DND-41 (cell line): ENCODE data around the gene PAPPA.

ENCODE experiments used
- ATAC-seq: fragments of 200-7000 bp; cut with Tn5 transposase; 3 replicates; pipeline ENCODE4 v1.9.1; 2021; ENCODE audit warnings: low read depth; ENCODE audit not compliant: insufficient read depth
- DNase-seq: peaks from one replicate; pipeline ENCODE4 v3.0.0-alpha.2; 2020
- H2AFZ ChIP-seq: 2 replicates; pipeline ENCODE4 v1.6.0; 2012; ENCODE audit warnings: low read depth, low read length
- H3K27ac ChIP-seq: 2 replicates; pipeline ENCODE4 v1.5.1; 2012; ENCODE audit warnings: low read length, inconsistent platforms
- H3K27me3 ChIP-seq: fragments of 200-600 bp; sonication (generic); 2 replicates; pipeline ENCODE4 v1.6.0; 2012; ENCODE audit warnings: low read length, mild to moderate bottlenecking, inconsistent platforms; ENCODE audit not compliant: insufficient read depth, poor library complexity
- H3K36me3 ChIP-seq: 2 replicates; pipeline ENCODE4 v1.5.1; 2012; ENCODE audit warnings: low read length, inconsistent platforms; ENCODE audit not compliant: insufficient read depth
- H3K4me1 ChIP-seq: 2 replicates; pipeline ENCODE4 v1.5.1; 2012; ENCODE audit warnings: mild to moderate bottlenecking, low read length; ENCODE audit not compliant: insufficient read depth
- H3K4me2 ChIP-seq: 2 replicates; pipeline ENCODE4 v1.6.0; 2012; ENCODE audit warnings: mild to moderate bottlenecking, moderate library complexity, low read length, inconsistent platforms; ENCODE audit not compliant: insufficient read depth
- H3K4me3 ChIP-seq, 2 experiments: fragments of 200-600 bp in 1 of 2; shearing (Covaris generic) in 1 of 2; 2 replicates each; pipeline ENCODE4 v1.5.1; 2012 to 2016; ENCODE audit warnings: inconsistent platforms in 2 of 2, low read length in 2 of 2, mild to moderate bottlenecking in 2 of 2, low read depth in 1 of 2, moderate library complexity in 1 of 2
- H3K79me2 ChIP-seq: 2 replicates; pipeline ENCODE4 v1.6.0; 2012; ENCODE audit warnings: low read length, inconsistent platforms; ENCODE audit not compliant: insufficient read depth
- H3K9ac ChIP-seq: 2 replicates; pipeline ENCODE4 v1.6.0; 2012; ENCODE audit warnings: low read depth, mild to moderate bottlenecking, inconsistent platforms, low read length, moderate library complexity
- H3K9me3 ChIP-seq: 2 replicates; pipeline ENCODE4 v1.5.1; 2012; ENCODE audit warnings: low read length, moderate library complexity, mild to moderate bottlenecking, inconsistent platforms; ENCODE audit not compliant: insufficient read depth, severe bottlenecking
- H4K20me1 ChIP-seq: 2 replicates; pipeline ENCODE4 v1.6.0; 2012; ENCODE audit warnings: low read length; ENCODE audit not compliant: insufficient read depth
- EZH2 ChIP-seq: IDR thresholded peaks from 3 replicates; pipeline ENCODE4 v1.6.1; 2012; ENCODE audit warnings: borderline replicate concordance, low read depth, mild to moderate bottlenecking, moderate library complexity, low read length, inconsistent platforms; ENCODE audit not compliant: severe bottlenecking
- TF ChIP-seq, protein P1 (sequence below): IDR thresholded peaks from 2 replicates; pipeline ENCODE4 v1.5.1; 2012; ENCODE audit warnings: borderline replicate concordance, low read length, moderate library complexity, mild to moderate bottlenecking; ENCODE audit not compliant: poor library complexity, severe bottlenecking; ENCODE audit errors: extremely low read depth

Gene PAPPA

DNA sequence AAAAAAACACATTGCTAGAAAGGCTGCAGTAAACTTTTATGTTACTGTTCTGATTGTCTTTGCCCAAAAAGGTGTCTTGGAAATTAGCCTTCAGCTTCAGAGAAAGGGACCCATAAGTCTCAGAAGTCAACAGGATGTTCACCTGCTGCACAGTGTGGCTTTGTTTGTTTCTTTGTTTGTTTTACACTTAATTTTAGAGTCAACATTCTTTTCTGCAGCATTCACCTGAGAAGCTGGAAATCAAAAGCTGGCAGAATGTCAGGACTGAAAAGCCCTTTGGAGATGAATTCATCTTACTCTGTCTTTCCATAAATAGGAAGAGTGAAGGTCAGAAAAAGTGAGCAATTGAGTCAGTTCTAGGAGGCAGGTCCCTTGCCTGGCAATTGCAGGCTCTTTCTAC is 170.0 kb downstream of the PAPPA start:
- no peaks in the 10 kb centered on the region for H3K79me2 ChIP-seq
- TF ChIP-seq, protein P1, sequence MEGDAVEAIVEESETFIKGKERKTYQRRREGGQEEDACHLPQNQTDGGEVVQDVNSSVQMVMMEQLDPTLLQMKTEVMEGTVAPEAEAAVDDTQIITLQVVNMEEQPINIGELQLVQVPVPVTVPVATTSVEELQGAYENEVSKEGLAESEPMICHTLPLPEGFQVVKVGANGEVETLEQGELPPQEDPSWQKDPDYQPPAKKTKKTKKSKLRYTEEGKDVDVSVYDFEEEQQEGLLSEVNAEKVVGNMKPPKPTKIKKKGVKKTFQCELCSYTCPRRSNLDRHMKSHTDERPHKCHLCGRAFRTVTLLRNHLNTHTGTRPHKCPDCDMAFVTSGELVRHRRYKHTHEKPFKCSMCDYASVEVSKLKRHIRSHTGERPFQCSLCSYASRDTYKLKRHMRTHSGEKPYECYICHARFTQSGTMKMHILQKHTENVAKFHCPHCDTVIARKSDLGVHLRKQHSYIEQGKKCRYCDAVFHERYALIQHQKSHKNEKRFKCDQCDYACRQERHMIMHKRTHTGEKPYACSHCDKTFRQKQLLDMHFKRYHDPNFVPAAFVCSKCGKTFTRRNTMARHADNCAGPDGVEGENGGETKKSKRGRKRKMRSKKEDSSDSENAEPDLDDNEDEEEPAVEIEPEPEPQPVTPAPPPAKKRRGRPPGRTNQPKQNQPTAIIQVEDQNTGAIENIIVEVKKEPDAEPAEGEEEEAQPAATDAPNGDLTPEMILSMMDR = no peak
- TF ChIP-seq EZH2 = no peak
- H3K27ac ChIP-seq = no peak overlapping the region
- H4K20me1 ChIP-seq = no peaks in the 10 kb centered on the region
- no peaks in the 10 kb centered on the region for H3K4me1 ChIP-seq
- H3K4me3 ChIP-seq = no peak overlapping the region
- DNase-seq (no peak), ATAC-seq (no peak)
- no peaks in the 10 kb centered on the region for H3K9me3 ChIP-seq
- no peak overlapping the region for H2AFZ ChIP-seq
- no peaks in the 10 kb centered on the region for H3K27me3 ChIP-seq
- no peaks in the 10 kb centered on the region for H3K36me3 ChIP-seq
- H3K4me2 ChIP-seq = no peak overlapping the region
- H3K9ac ChIP-seq = no peak overlapping the region

DNA sequence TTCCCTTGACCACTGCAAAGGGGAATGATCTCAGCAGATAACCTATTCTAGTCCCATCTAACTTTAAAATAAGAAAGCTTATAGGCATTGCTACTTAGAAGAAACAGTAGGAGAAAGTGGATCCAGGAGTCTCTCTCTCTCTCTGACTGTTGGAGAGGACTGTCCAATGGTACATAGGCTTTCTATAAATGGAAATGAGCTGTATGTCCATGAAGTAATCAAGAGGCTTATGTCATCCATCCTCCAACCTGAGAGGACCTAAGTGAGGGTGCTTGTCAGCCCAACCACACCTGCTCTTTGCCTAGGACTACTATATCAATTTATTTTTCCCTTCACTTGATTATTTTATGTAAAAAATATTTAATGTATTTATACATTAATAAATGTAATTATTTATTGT is 172.3 kb downstream of the PAPPA start:
- Histone ChIP-seq H3K9ac (no peak overlapping the region), H3K79me2 (no peaks in the 10 kb centered on the region), H3K4me3 (no peak overlapping the region), H3K4me1 (no peaks in the 10 kb centered on the region), H3K36me3 (no peaks in the 10 kb centered on the region), H3K9me3 (no peaks in the 10 kb centered on the region), H3K27ac (no peak overlapping the region), H3K4me2 (no peak overlapping the region), H3K27me3 (no peaks in the 10 kb centered on the region), H2AFZ (no peak overlapping the region), H4K20me1 (no peaks in the 10 kb centered on the region)
- no peak for ATAC-seq
- no peak for DNase-seq
- TF ChIP-seq EZH2 = no peak
- TF ChIP-seq, protein P1 = no peak

DNA sequence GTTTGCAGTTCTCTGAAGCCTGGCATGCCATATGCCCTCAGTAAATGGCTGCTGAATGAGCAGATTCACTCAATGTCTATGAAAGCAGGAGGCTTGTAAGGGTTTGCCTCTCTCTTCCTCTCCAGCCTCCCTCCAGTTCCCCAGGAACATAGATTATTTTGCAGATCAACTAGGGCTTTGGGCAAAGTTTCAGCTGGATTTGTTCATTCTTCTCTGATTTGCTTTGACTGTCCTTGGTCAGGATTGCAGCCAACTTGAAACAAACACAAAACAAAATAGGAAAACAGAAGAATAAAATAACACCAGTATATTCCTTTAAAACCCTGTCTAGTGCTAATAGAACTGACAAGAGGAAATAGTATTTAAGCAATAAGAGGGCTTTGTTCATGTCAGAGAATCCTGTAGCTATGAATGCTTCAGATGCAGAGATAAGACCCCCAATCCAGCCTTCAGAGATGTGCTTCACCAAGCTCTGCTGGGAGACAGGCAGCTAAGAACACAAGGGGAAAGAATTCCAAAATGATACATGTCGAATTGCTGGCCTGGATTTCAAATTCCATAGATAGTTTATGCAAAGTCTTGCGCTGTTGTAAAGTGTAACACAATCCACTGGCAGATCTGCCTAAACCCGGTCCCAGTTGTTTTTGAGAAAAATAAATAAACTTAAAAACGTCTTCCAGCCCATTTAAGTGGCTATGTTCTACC is 174.3 kb downstream of the PAPPA start:
- Histone ChIP-seq H3K36me3 (no peaks in the 10 kb centered on the region), H3K4me2 (no peak overlapping the region), H3K4me1 (no peaks in the 10 kb centered on the region), H3K9me3 (no peaks in the 10 kb centered on the region), H4K20me1 (no peaks in the 10 kb centered on the region), H3K9ac (no peak overlapping the region), H3K27ac (no peak overlapping the region), H3K79me2 (no peaks in the 10 kb centered on the region), H3K4me3 (no peak overlapping the region), H2AFZ (no peak overlapping the region), H3K27me3 (no peaks in the 10 kb centered on the region)
- DNase-seq (no peak), ATAC-seq (no peak)
- TF ChIP-seq EZH2 = no peak
- TF ChIP-seq, protein P1 = no peak

DNA sequence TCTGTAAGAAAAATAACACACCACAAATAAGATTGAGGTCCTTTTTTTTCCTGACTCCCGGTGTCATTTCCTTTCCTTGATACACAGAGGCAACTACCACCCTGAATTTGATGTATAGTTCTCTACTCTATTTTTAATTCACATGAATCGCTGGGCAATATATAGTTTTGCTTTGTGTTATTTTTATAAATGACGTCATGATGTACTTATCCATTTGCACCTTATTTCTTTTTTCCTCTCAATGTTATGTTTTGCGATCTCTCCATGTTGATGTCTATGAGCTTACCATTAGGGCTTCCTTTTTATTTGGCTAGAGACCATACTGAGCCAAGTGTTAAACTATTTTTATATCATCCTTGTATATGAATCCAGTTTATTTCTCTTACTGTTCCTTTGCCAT is 175.9 kb downstream of the PAPPA start:
- Histone ChIP-seq H3K4me2 (no peak overlapping the region), H3K79me2 (no peaks in the 10 kb centered on the region), H3K27me3 (no peaks in the 10 kb centered on the region), H3K9ac (no peak overlapping the region), H3K4me1 (no peaks in the 10 kb centered on the region), H3K9me3 (no peaks in the 10 kb centered on the region), H4K20me1 (no peaks in the 10 kb centered on the region), H2AFZ (no peak overlapping the region), H3K4me3 (no peak overlapping the region), H3K27ac (no peak overlapping the region), H3K36me3 (no peaks in the 10 kb centered on the region)
- DNase-seq (no peak), ATAC-seq (no peak)
- TF ChIP-seq, protein P1 = no peak
- no peak for TF ChIP-seq EZH2
